Adrenal gland (tissue), 12 donors: Measurements from ENCODE around the gene LHX4. TPM values are rescaled to one million over a fixed set of nuclear protein-coding genes. Genes with fewer than 3 reads are reported as not detected.

ENCODE experiments used
- DNase-seq, 7 donors: peaks; one replicate each; pipeline ENCODE4 v3.0.0-alpha.2; 2019 to 2020
- H3K27ac ChIP-seq, 5 donors: fragments of 200-600 bp; sonication (generic) in 4 of 5; 1 replicate in 3 of 5; 2 replicates in 2 of 5; pipeline versions ENCODE4 v1.5.1 to v1.8.0; 2016 to 2020; ENCODE audit warnings: mild to moderate bottlenecking in 1 of 5
- H3K27me3 ChIP-seq: fragments of 200-600 bp; 2 replicates; pipeline ENCODE4 v1.8.0; 2021
- H3K36me3 ChIP-seq, 2 donors: fragments of 200-600 bp; replicated peaks in 1 of 2; 1 replicate in 1 of 2; 2 replicates in 1 of 2; pipeline versions ENCODE4 v1.5.1 to v1.8.0; 2018 to 2022
- H3K4me1 ChIP-seq, 2 donors: fragments of 200-600 bp; replicated peaks in 1 of 2; 1 replicate in 1 of 2; 2 replicates in 1 of 2; pipeline versions ENCODE4 v1.5.1 to v1.8.0; 2018 to 2021
- H3K4me3 ChIP-seq, 4 donors: fragments of 200-600 bp; sonication (generic) in 3 of 4; one replicate each; pipeline ENCODE4 v1.5.1; 2016 to 2018
- H3K9me3 ChIP-seq, 3 donors: fragments of 200-600 bp; sonication (generic) in 1 of 3; replicated peaks in 1 of 3; 1 replicate in 2 of 3; 2 replicates in 1 of 3; pipeline versions ENCODE4 v1.5.1 to v1.8.0; 2016 to 2021
- CTCF ChIP-seq, 6 experiments: fragments of 450-650 bp in 4 of 6; fragments of 200-600 bp in 2 of 6; sonication (generic) in 1 of 6; IDR thresholded peaks; 1 replicate in 5 of 6; 2 replicates in 1 of 6; pipeline versions ENCODE4 v1.5.1 to v1.8.0; 2016 to 2021; ENCODE audit warnings: antibody characterized with exemption in 6 of 6, mild to moderate bottlenecking in 2 of 6, moderate library complexity in 1 of 6
- POLR2A ChIP-seq, 2 donors: fragments of 450-650 bp; IDR thresholded peaks; one replicate each; pipeline ENCODE4 v1.6.1; 2017; ENCODE audit warnings: antibody characterized with exemption in 2 of 2, mild to moderate bottlenecking in 2 of 2, moderate library complexity in 1 of 2
- WGBS, 4 donors: extraction: QIAGEN DNeasy Blood & Tissue Kit in 2 of 4; methylation state at CpG; one replicate each; pipeline versions ENCODE4 v1.1.5 to v1.1.7; 2013 to 2017; 5-methylcytosine and 5-hydroxymethylcytosine counted together
- intact Hi-C, 2 donors: fragments of 100-400 bp; cut with DNase I; formaldehyde crosslinking; loops; one replicate each; pipeline versions ENCODE4 v1.14.1 to v1.15.0; 2022 to 2023
- polyA plus RNA-seq, 3 donors: library from polyadenylated mRNA; stranded (reverse); fragments of 200-250 nt in 2 of 3; fragments of 350-450 nt in 1 of 3; fragmentation: Illumina TruSeq in 1 of 3; extraction: RNeasy Lipid Tissue Mini Kit (QIAGEN cat#74804) in 1 of 3; gene quantifications; one replicate each; pipeline ENCODE4 v1.2.3, GENCODE V29; 2013 to 2014
- total RNA-seq, 9 donors: library from RNA; depleted of rRNA in 4 of 9; stranded (reverse); fragments of >200 nt in 4 of 9; fragments of 120-200 nt in 1 of 9; fragmentation: NEBNext Ultra II Directional in 1 of 9; extraction: Animal tissue kit (Norgen Biotek cat#: 25700) in 1 of 9; gene quantifications; one replicate each; pipeline versions ENCODE4 v1.1.0 to v1.2.4, GENCODE V29; 2013 to 2023
- donor health status: healthy with polysubstance abuse.
- donor health status: Bipolar disorder and iron deficiency.
- donor health status: DM: yes; HTN: yes; CAD: no.
- donor health status: DM: no; HTN: no; CAD: no.
- donor health status: DM: no; HTN: no; CAD: no.
- donor health status: DM: yes; HTN: yes; CAD: no.

LHX4 gene
- total and polyA plus RNA-seq, 12 donors = not detected

DNA sequence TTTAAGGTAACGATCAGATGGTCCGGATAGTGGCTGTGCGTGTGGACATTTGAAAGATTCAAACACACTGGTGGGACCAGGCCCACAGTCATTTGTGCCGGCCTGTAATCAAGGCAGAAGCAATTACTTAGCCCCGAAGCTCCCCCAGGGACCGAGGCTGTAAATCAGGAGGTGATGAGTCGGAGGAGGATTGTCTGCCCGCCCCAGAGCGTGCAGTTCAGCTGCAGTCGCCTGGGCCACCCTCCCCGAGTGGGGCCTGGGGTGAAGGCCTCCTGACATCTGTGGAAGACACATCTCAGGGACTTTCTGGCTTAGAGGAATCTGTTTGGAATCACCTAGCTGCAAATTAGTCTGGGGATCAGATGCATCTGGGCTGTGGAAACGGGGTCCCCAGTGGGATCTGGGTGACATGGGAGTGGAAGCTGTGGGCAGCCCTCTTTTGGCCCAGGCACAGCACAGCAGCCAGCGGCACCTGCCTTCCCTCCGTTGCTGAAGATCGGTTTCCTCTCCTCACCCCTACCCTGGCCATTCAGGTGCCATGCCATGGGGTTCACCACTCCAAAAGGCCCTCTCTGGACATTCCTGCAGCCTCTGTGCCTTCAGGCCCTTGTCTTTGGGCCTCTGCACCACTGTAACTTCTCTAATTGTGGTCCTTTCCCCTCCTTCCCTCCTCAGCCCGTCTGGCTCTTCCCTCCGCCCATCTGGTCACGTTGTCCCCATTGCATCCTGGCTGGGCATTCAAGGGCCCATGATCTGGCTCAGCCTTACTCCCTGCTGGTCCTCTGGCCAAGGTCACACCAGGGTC, 25.7 kb downstream of the LHX4 start:
- Histone ChIP-seq H3K27ac (no peak overlapping the region), H3K4me1 (no peaks in the 10 kb centered on the region), H3K4me3 (no peak overlapping the region), H3K27me3 (peaks cover 22% of the 10 kb centered on the region), H3K36me3 (no peaks in the 10 kb centered on the region), H3K9me3 (no peaks in the 10 kb centered on the region)
- WGBS, 4 donors = 69 to 80% (median 74%) methylated on average over 14 to 18 of the region's 18 CpGs
- intact Hi-C loops = loop anchor here in 1 of 2 donors (10.0 kb wide), 1 partner anchor 219 kb away; no protein-coding TSS in a partner anchor
- no peak for DNase-seq
- no peak for TF ChIP-seq POLR2A (IDR thresholded peaks at IDR 0.05)
- no peak for TF ChIP-seq CTCF (IDR thresholded peaks at IDR 0.05)

GRCh38 chr1:180256341-180257027, 26.4 kb downstream of the LHX4 start:
- no peaks in the 10 kb centered on the region for H3K36me3 ChIP-seq
- intact Hi-C loops = loop anchor here in 1 of 2 donors (10.0 kb wide), 1 partner anchor 218 kb away; no protein-coding TSS in a partner anchor
- H3K9me3 ChIP-seq = no peaks in the 10 kb centered on the region
- no peak overlapping the region for H3K4me3 ChIP-seq
- peaks cover 22% of the 10 kb centered on the region for H3K27me3 ChIP-seq
- no peak overlapping the region for H3K27ac ChIP-seq
- TF ChIP-seq POLR2A (IDR thresholded peaks at IDR 0.05) (no peak), CTCF (IDR thresholded peaks at IDR 0.05) (no peak)
- H3K4me1 ChIP-seq = no peaks in the 10 kb centered on the region
- 50 to 69% (median 60%) methylated on average over 9 to 15 of the region's 15 CpGs for WGBS, 4 donors
- peak in 6 of 7 donors; percentile 39 to 68 (median 62) for DNase-seq

- Histone ChIP-seq H3K27ac (no peak overlapping the region), H3K27me3 (peaks cover 22% of the 10 kb centered on the region), H3K9me3 (no peaks in the 10 kb centered on the region), H3K4me1 (no peaks in the 10 kb centered on the region), H3K4me3 (no peak overlapping the region), H3K36me3 (no peaks in the 10 kb centered on the region)
- 41 to 50% (median 45%) methylated on average over 5 of the region's 5 CpGs for WGBS, 4 donors
- intact Hi-C loops = loop anchor here in 1 of 2 donors (10.0 kb wide), 1 partner anchor 218 kb away; no protein-coding TSS in a partner anchor
- TF ChIP-seq POLR2A (IDR thresholded peaks at IDR 0.05) (no peak), CTCF (IDR thresholded peaks at IDR 0.05) (no peak)
- no peak for DNase-seq
Observed at GRCh38 chr1:180257028-180257386, 26.9 kb downstream of the LHX4 start.

- Histone ChIP-seq H3K4me1 (no peaks in the 10 kb centered on the region), H3K27ac (no peak overlapping the region), H3K27me3 (peaks cover 22% of the 10 kb centered on the region), H3K36me3 (no peaks in the 10 kb centered on the region), H3K9me3 (no peaks in the 10 kb centered on the region), H3K4me3 (no peak overlapping the region)
- intact Hi-C loops = loop anchor here in 1 of 2 donors (10.0 kb wide), 1 partner anchor 217 kb away; no protein-coding TSS in a partner anchor
- no peak for TF ChIP-seq POLR2A (IDR thresholded peaks at IDR 0.05)
- no peak for TF ChIP-seq CTCF (IDR thresholded peaks at IDR 0.05)
- DNase-seq = no peak
- 73 to 81% (median 76%) methylated on average over 8 of the region's 8 CpGs for WGBS, 4 donors
Observed at GRCh38 chr1:180257486-180257885, 27.4 kb downstream of the LHX4 start.
